HFF-Myc (cell line): ENCODE data around the gene TMEM63B.
"Not testable (repeated sequence)": the region's sequence is repeated elsewhere in the genome, so short reads cannot be mapped to it uniquely, and the experiment has no call there.

Experiments used
- DNase-seq: peaks from one replicate; pipeline ENCODE4 v3.0.0-alpha.2; 2011; ENCODE audit warnings: low read depth; ENCODE audit errors: extremely low read depth
- H3K4me3 ChIP-seq: replicated peaks from 2 replicates; pipeline ENCODE4 v1.5.1; 2011; ENCODE audit warnings: low read depth, mild to moderate bottlenecking, control low read depth, low read length
- TF ChIP-seq, protein P1 (sequence below): IDR thresholded peaks from 2 replicates; pipeline ENCODE4 v1.5.1; 2012; ENCODE audit warnings: mild to moderate bottlenecking, low read depth, low read length, control low read depth; ENCODE audit errors: missing control alignments

Gene TMEM63B

DNA sequence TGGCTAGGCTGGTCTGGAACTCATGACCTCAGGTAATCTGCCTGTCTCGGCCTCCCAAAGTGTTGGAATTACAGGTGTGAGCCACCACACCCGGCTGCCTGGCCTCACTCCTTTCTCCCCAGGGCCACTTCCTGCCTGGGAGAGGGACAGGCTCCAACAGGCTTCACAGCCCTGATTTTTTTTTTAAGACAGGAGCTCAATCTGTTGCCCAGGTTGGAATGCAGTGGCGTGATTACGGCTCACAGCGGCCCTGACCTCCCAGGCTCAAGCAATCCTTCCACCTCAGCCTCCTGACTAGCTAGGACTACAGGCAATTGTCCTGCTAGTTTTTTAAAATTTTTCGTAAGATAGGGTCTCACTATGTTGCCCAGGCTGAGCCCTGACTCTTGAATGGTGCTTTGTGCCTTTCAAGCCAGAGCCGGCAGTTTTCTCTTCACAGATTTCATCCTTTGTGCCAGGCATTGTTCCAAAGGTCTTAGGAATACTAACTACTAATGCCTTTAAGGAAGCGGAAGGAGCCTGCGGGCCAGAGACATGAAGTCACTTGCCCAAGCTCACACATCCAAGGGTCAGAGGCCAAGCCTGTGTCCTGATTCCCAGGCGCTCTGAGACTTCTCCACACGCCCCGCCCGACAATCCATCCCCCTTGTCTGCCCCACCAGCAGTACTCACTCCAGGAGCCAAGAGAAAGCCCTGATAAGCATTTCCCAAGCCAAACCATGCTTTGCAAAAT lies 50.5 kb downstream of the TMEM63B start:
- TF ChIP-seq, protein P1, sequence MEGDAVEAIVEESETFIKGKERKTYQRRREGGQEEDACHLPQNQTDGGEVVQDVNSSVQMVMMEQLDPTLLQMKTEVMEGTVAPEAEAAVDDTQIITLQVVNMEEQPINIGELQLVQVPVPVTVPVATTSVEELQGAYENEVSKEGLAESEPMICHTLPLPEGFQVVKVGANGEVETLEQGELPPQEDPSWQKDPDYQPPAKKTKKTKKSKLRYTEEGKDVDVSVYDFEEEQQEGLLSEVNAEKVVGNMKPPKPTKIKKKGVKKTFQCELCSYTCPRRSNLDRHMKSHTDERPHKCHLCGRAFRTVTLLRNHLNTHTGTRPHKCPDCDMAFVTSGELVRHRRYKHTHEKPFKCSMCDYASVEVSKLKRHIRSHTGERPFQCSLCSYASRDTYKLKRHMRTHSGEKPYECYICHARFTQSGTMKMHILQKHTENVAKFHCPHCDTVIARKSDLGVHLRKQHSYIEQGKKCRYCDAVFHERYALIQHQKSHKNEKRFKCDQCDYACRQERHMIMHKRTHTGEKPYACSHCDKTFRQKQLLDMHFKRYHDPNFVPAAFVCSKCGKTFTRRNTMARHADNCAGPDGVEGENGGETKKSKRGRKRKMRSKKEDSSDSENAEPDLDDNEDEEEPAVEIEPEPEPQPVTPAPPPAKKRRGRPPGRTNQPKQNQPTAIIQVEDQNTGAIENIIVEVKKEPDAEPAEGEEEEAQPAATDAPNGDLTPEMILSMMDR = no peak
- DNase-seq = no peak
- no peak overlapping the region for H3K4me3 ChIP-seq

DNA sequence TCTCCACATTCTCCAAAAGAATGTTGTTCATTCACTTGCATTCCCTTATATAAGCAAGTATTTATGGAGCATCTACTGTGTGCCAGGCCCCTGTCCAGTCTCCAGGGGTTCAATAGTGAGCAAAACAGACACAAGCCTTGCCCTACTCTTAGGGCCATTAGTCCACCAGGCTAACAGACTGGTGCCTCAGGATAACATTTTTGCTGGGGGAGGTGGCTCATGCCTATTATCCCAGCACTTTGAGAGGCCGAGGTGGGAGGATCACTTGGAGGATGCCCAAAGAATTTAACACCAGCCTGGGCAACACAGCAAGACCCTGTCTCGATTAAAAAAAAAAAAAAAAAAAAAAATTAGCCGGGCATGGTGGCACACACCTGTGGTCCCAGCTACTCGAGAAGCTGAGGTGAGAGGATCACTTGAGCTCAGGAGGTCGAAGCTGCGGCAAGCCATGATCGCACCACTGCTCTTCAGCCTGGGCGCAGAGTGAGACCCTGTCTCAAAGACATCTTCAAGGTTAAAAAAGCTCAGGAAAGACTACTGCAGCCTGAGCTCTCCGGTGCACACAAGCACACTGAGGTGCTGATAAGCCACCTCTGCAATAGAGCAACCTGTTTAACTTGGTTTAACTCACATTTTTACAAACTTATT lies 51.2 kb downstream of the TMEM63B start:
- TF ChIP-seq, protein P1 = no peak

DNA sequence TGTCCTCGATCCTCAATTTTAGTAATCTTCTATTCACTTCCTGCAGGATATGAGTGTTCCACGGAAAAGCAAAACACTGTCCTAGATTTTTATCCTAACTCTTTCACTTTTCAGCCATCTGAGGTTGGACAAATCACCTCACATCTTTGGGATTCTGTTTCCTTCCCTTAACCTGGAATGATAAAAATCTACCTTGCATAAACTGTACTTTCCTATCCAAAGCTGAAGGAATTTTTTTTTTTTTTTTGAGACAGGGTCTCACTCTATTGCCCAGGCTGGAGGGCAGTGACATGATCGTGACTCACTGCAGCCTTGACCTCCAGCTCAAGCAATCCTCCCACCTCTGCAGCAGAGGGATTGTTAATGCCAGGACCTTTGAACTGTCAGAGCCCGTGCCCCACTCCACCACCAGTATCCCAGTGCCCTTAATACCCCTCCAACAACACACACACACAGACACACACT lies 51.8 kb downstream of the TMEM63B start:
- DNase-seq = no peak
- no peak overlapping the region for H3K4me3 ChIP-seq
- TF ChIP-seq, protein P1 = no peak

More for the DNA sequence above, 51.2 kb downstream of the TMEM63B start:
- no peak overlapping the region for H3K4me3 ChIP-seq
- DNase-seq = no peak

DNA sequence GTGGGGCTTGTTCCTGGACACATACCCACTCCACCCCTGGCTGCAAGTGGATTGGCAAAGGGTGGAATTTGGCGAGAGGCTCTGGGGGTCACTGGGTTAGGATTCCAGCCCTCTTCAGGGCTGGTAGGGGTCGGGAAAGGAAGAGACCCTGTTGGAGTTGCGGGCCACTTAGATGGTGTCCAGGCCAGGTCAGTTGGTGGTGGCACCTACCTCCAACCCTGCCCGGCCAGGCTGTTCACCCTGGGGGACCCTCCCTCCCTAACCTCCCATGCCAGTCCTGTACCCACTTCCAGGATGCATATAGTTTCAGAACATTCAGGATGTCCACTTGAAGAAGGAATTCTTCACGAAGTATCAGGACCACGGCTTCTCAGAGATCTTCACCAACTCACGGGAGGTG lies 52.3 kb downstream of the TMEM63B start:
- H3K4me3 ChIP-seq = no peak overlapping the region
- TF ChIP-seq, protein P1 = no peak
- no peak for DNase-seq

DNA sequence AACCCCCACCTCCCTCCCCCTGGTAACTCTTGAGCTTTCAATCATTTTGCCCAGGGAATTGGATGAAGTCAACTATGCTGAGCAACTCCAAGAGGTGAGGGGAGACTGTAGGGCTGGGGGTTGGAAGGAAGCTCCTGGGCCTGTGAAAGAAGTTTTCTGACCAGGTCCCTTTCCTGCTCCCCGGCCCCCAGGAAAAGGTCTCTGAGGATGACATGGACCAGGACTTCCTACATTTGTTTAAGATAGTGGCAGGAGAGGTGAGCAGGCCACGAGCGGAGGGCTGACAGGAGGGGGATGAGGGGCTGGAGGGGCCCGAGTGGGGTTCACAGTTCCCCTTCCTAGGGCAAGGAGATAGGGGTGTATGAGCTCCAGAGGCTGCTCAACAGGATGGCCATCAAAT lies 53.1 kb downstream of the TMEM63B start:
- TF ChIP-seq, protein P1 = no peak
- DNase-seq = no peak

DNA sequence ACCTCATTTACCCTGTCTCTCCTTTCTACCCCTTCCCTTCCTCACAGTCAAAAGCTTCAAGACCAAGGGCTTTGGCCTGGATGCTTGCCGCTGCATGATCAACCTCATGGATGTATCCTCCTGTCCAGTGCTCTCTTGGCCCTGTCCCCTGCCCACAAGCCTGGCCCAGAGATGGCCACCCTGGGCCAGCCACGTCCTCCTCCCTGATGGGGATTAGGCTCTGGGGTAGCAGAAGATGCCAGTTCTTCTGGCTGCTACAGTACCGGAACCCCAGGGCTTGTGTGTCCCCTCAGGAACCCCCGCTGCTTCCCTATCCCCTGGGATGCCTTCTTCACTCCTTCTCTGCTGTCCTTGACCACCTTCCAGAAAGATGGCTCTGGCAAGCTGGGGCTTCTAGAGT lies 53.5 kb downstream of the TMEM63B start:
- H3K4me3 ChIP-seq = no peak overlapping the region
- TF ChIP-seq, protein P1 = no peak
- DNase-seq = no peak

More for the DNA sequence above, 53.1 kb downstream of the TMEM63B start:
- H3K4me3 ChIP-seq = no peak overlapping the region

DNA sequence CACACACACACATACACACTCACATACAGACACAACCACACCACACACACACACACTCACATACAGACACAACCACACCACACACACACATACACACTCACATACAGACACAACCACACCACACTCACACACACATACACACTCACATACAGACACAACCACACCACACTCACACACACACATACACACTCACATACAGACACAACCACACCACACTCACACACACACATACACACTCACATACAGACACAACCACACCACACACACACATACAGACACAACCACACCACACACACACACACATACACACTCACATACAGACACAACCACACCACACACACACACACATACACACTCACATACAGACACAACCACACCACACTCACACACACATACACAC lies 54.4 kb downstream of the TMEM63B start:
- DNase-seq, H3K4me3 ChIP-seq: not testable (repeated sequence)
